ENCODE data around the gene CCNI. TPM values are rescaled to one million over a fixed set of nuclear protein-coding genes. Genes with fewer than 3 reads are reported as not detected.
"Not testable (repeated sequence)": the region's sequence is repeated elsewhere in the genome, so short reads cannot be mapped to it uniquely, and the experiment has no call there.

Gene CCNI
- total RNA-seq, 1 donor = 275 TPM

GRCh38 chr4:77037736-77038135 is 38.1 kb downstream of the CCNI start:
- Histone ChIP-seq H3K4me3 (ENCODE audit: low read length) (no peak overlapping the region), H3K4me1 (ENCODE audit: insufficient read depth, low read length) (peaks cover 13% of the 10 kb centered on the region), H3K27me3 (ENCODE audit: insufficient read depth, low read length) (no peaks in the 10 kb centered on the region), H3K9me3 (ENCODE audit: low read depth, low read length) (no peaks in the 10 kb centered on the region)

- H3K27me3 ChIP-seq (ENCODE audit: insufficient read depth, low read length); H3K9me3 ChIP-seq (ENCODE audit: low read depth, low read length); H3K4me3 ChIP-seq (ENCODE audit: low read length): not testable (repeated sequence)
- peaks cover 13% of the 10 kb centered on the region for H3K4me1 ChIP-seq (ENCODE audit: insufficient read depth, low read length)
These were observed 38.6 kb downstream of the CCNI start for GRCh38 chr4:77037168-77037567.

- no peaks in the 10 kb centered on the region for H3K9me3 ChIP-seq (ENCODE audit: low read depth, low read length)
- no peaks in the 10 kb centered on the region for H3K27me3 ChIP-seq (ENCODE audit: insufficient read depth, low read length)
- H3K4me3 ChIP-seq (ENCODE audit: low read length) = no peak overlapping the region
- peaks cover 15% of the 10 kb centered on the region for H3K4me1 ChIP-seq (ENCODE audit: insufficient read depth, low read length)
These were observed 39.6 kb downstream of the CCNI start for GRCh38 chr4:77036206-77036605.

- Histone ChIP-seq H3K9me3 (ENCODE audit: low read depth, low read length) (no peaks in the 10 kb centered on the region), H3K4me1 (ENCODE audit: insufficient read depth, low read length) (peaks cover 8% of the 10 kb centered on the region), H3K27me3 (ENCODE audit: insufficient read depth, low read length) (no peaks in the 10 kb centered on the region), H3K4me3 (ENCODE audit: low read length) (no peak overlapping the region)
These were observed 40.6 kb downstream of the CCNI start for GRCh38 chr4:77035153-77035552.

GRCh38 chr4:77031544-77031943 is 44.2 kb downstream of the CCNI start:
- no peak overlapping the region for H3K4me3 ChIP-seq (ENCODE audit: low read length)
- H3K9me3 ChIP-seq (ENCODE audit: low read depth, low read length) = no peaks in the 10 kb centered on the region

GRCh38 chr4:77029757-77030156 is 46.0 kb downstream of the CCNI start:
- not testable (repeated sequence) for H3K4me1 ChIP-seq (ENCODE audit: insufficient read depth, low read length); H3K4me3 ChIP-seq (ENCODE audit: low read length); H3K27me3 ChIP-seq (ENCODE audit: insufficient read depth, low read length); H3K9me3 ChIP-seq (ENCODE audit: low read depth, low read length)

More at GRCh38 chr4:77031544-77031943, 44.2 kb downstream of the CCNI start:
- H3K27me3 ChIP-seq (ENCODE audit: insufficient read depth, low read length) = no peaks in the 10 kb centered on the region
- peaks cover 4% of the 10 kb centered on the region for H3K4me1 ChIP-seq (ENCODE audit: insufficient read depth, low read length)

GRCh38 chr4:77028246-77028645 is 47.5 kb downstream of the CCNI start:
- Histone ChIP-seq H3K9me3 (ENCODE audit: low read depth, low read length) (no peaks in the 10 kb centered on the region), H3K27me3 (ENCODE audit: insufficient read depth, low read length) (no peaks in the 10 kb centered on the region), H3K4me1 (ENCODE audit: insufficient read depth, low read length) (peaks cover 4% of the 10 kb centered on the region), H3K4me3 (ENCODE audit: low read length) (no peak overlapping the region)

GRCh38 chr4:77026322-77026704 is 49.5 kb downstream of the CCNI start:
- no peaks in the 10 kb centered on the region for H3K9me3 ChIP-seq (ENCODE audit: low read depth, low read length)
- no peak overlapping the region for H3K4me3 ChIP-seq (ENCODE audit: low read length)
- no peaks in the 10 kb centered on the region for H3K27me3 ChIP-seq (ENCODE audit: insufficient read depth, low read length)
- peaks cover 1% of the 10 kb centered on the region for H3K4me1 ChIP-seq (ENCODE audit: insufficient read depth, low read length)

- H3K4me1 ChIP-seq (ENCODE audit: insufficient read depth, low read length) = no peaks in the 10 kb centered on the region
- H3K4me3 ChIP-seq (ENCODE audit: low read length) = no peak overlapping the region
- H3K27me3 ChIP-seq (ENCODE audit: insufficient read depth, low read length) = no peaks in the 10 kb centered on the region
- H3K9me3 ChIP-seq (ENCODE audit: low read depth, low read length) = no peaks in the 10 kb centered on the region
These were observed 50.0 kb downstream of the CCNI start for GRCh38 chr4:77025643-77026321.

GRCh38 chr4:77023920-77024319 is 51.9 kb downstream of the CCNI start:
- Histone ChIP-seq H3K4me3 (ENCODE audit: low read length) (no peak overlapping the region), H3K4me1 (ENCODE audit: insufficient read depth, low read length) (no peaks in the 10 kb centered on the region), H3K27me3 (ENCODE audit: insufficient read depth, low read length) (no peaks in the 10 kb centered on the region), H3K9me3 (ENCODE audit: low read depth, low read length) (no peaks in the 10 kb centered on the region)

- Histone ChIP-seq H3K27me3 (ENCODE audit: insufficient read depth, low read length) (no peaks in the 10 kb centered on the region), H3K4me1 (ENCODE audit: insufficient read depth, low read length) (no peaks in the 10 kb centered on the region), H3K4me3 (ENCODE audit: low read length) (no peak overlapping the region), H3K9me3 (ENCODE audit: low read depth, low read length) (no peaks in the 10 kb centered on the region)
These were observed 53.1 kb downstream of the CCNI start for GRCh38 chr4:77022560-77023179.

- Histone ChIP-seq H3K27me3 (ENCODE audit: insufficient read depth, low read length) (no peaks in the 10 kb centered on the region), H3K4me1 (ENCODE audit: insufficient read depth, low read length) (no peaks in the 10 kb centered on the region), H3K9me3 (ENCODE audit: low read depth, low read length) (no peaks in the 10 kb centered on the region), H3K4me3 (ENCODE audit: low read length) (no peak overlapping the region)
These were observed 54.1 kb downstream of the CCNI start for GRCh38 chr4:77021614-77022089.

GRCh38 chr4:77020017-77020416 is 55.8 kb downstream of the CCNI start:
- no peak overlapping the region for H3K4me3 ChIP-seq (ENCODE audit: low read length)

GRCh38 chr4:77015390-77015789 is 60.4 kb downstream of the CCNI start:
- no peaks in the 10 kb centered on the region for H3K27me3 ChIP-seq (ENCODE audit: insufficient read depth, low read length)
- no peak overlapping the region for H3K4me3 ChIP-seq (ENCODE audit: low read length)
- H3K4me1 ChIP-seq (ENCODE audit: insufficient read depth, low read length) = peaks cover 7% of the 10 kb centered on the region
- H3K9me3 ChIP-seq (ENCODE audit: low read depth, low read length) = no peaks in the 10 kb centered on the region

More at GRCh38 chr4:77020017-77020416, 55.8 kb downstream of the CCNI start:
- Histone ChIP-seq H3K4me1 (ENCODE audit: insufficient read depth, low read length) (no peaks in the 10 kb centered on the region), H3K9me3 (ENCODE audit: low read depth, low read length) (no peaks in the 10 kb centered on the region), H3K27me3 (ENCODE audit: insufficient read depth, low read length) (no peaks in the 10 kb centered on the region)

- H3K4me3 ChIP-seq (ENCODE audit: low read length) = no peak overlapping the region
- H3K9me3 ChIP-seq (ENCODE audit: low read depth, low read length) = no peaks in the 10 kb centered on the region
- no peaks in the 10 kb centered on the region for H3K27me3 ChIP-seq (ENCODE audit: insufficient read depth, low read length)
- peaks cover 11% of the 10 kb centered on the region for H3K4me1 ChIP-seq (ENCODE audit: insufficient read depth, low read length)
These were observed 61.5 kb downstream of the CCNI start for GRCh38 chr4:77014256-77014655.

GRCh38 chr4:77012726-77013125 is 63.1 kb downstream of the CCNI start:
- no peak overlapping the region for H3K4me3 ChIP-seq (ENCODE audit: low read length)
- H3K9me3 ChIP-seq (ENCODE audit: low read depth, low read length) = no peaks in the 10 kb centered on the region
- peaks cover 22% of the 10 kb centered on the region for H3K4me1 ChIP-seq (ENCODE audit: insufficient read depth, low read length)
- H3K27me3 ChIP-seq (ENCODE audit: insufficient read depth, low read length) = no peaks in the 10 kb centered on the region
